Mucosa of rectum (tissue), 2 donors: Measurements from ENCODE around the gene RASSF5.
A peak's percentile ranks its signal among the peaks of the same experiment; 100 is the strongest.

Experiments
- H3K27ac ChIP-seq, 2 donors: one replicate each; pipeline ENCODE4 v1.7.0; 2013; ENCODE audit warnings: inconsistent platforms in 2 of 2, low read depth in 2 of 2, low read length in 2 of 2
- H3K27me3 ChIP-seq, 2 donors: one replicate each; pipeline ENCODE4 v1.7.0; 2013; ENCODE audit warnings: low read length in 2 of 2; ENCODE audit not compliant: control insufficient read depth in 2 of 2, insufficient read depth in 2 of 2
- H3K36me3 ChIP-seq, 2 donors: one replicate each; pipeline ENCODE4 v1.7.0; 2013; ENCODE audit warnings: low read length in 2 of 2; ENCODE audit not compliant: control insufficient read depth in 2 of 2, insufficient read depth in 2 of 2
- H3K4me1 ChIP-seq, 2 donors: one replicate each; pipeline ENCODE4 v1.7.0; 2013; ENCODE audit warnings: low read length in 2 of 2, mild to moderate bottlenecking in 1 of 2; ENCODE audit not compliant: control insufficient read depth in 2 of 2, insufficient read depth in 2 of 2
- H3K4me3 ChIP-seq, 2 donors: one replicate each; pipeline ENCODE4 v1.7.0; 2013; ENCODE audit warnings: low read length in 2 of 2
- H3K9ac ChIP-seq, 2 donors: one replicate each; pipeline ENCODE4 v1.7.0; 2013; ENCODE audit warnings: low read length in 2 of 2, low read depth in 1 of 2, mild to moderate bottlenecking in 1 of 2
- H3K9me3 ChIP-seq, 2 donors: one replicate each; pipeline ENCODE4 v1.7.0; 2013; ENCODE audit warnings: low read length in 2 of 2; ENCODE audit not compliant: control insufficient read depth in 2 of 2
- donor health status: healthy.
- donor health status: Normal muscosa, but diverticular disease.

The RASSF5 gene

DNA sequence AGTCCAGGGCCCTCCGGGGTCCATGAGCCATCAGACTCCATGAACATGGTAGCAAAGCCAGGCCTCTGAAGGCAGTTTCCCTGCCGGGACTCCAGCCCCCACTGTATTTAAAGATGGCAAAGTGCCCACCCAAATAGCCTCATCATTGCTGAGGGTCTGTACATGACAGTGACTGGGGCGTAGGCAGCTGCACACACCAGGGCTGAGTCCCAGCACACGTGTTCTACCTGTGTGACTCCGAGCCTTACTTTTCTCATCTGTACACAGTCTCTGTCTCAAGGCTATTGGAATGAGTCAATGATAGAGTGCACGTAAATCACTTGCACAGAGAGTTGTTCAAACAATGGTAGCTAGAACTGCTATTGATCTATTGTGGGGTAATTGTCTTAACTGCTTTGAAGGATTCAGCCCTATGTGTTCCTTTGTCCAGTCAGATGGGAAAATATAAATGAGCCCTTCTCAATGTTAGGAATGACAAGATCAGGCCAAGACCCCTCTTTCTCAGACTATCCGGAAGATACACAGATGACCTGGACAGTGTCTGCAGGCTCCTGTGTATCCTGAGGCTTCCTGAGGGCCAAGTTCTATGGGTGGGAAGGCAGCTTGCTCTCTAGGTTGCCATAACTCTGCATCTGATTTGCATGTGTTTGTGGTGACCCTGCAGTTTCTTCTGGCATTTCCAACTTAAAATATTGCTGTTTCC lies 48.9 kb downstream of the RASSF5 start:
- H3K9me3 ChIP-seq, result no peaks in the 10 kb centered on the region

DNA sequence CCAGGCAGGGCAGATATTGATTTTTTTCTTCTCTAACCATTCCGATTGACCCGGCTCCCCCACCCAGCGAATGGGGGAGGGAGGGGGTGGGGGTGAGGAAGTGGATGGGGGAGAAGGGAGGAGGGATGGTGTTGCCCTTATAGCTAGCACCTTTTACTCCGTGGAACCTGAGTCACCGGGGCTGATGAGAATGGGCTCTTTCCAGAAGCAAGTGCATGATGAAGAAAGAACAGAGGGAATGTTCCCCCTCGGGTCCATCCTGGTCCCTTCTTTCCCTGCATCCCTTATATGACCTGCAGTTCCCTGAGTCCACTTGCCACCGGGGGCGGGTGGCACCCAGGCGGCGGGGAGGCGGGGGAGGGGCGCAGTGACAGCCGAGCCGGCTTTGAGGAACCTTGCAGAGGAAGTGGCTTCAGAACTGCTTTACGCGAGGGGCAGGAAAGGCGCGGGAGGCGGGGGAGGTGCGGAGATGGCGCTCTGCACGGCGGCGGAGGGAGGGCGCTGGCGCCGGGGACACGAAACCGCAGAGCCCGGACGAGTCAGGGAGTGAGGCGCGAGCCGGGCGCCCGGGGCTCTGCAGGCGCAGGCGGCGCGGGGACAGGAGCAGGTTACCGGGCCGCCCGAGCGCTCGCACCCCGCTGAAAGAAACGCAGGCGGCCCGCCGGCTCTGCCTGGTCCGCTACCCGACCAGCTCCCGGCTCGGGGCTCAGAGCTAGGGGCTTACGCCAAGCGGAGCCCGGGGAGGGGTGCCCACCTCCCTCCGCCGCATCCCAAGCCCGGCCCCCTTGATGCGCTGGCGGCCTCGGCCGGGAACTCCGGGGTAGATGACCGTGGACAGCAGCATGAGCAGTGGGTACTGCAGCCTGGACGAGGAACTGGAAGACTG lies 49.7 kb downstream of the RASSF5 start:
- peak overlapping the region; percentile 70 to 72 for H3K9ac ChIP-seq
- no peaks in the 10 kb centered on the region for H3K9me3 ChIP-seq
- peak overlapping the region; percentile 67 to 83 for H3K4me3 ChIP-seq
- peaks cover 35 to 41% of the 10 kb centered on the region in 2 donors for H3K4me1 ChIP-seq
- H3K36me3 ChIP-seq, result no peaks in the 10 kb centered on the region
- peak overlapping the region; percentile 66 to 85 for H3K27ac ChIP-seq
- no peaks in the 10 kb centered on the region for H3K27me3 ChIP-seq

More for the DNA sequence above, 48.9 kb downstream of the RASSF5 start:
- H3K9ac ChIP-seq, result peak overlapping the region in 1 of 2 donors; percentile 34
- no peaks in the 10 kb centered on the region for H3K36me3 ChIP-seq
- peaks cover 31 to 39% of the 10 kb centered on the region in 2 donors for H3K4me1 ChIP-seq
- peak overlapping the region in 1 of 2 donors; percentile 35 for H3K27ac ChIP-seq
- H3K27me3 ChIP-seq, result no peaks in the 10 kb centered on the region
- peak overlapping the region in 1 of 2 donors; percentile 21 for H3K4me3 ChIP-seq

DNA sequence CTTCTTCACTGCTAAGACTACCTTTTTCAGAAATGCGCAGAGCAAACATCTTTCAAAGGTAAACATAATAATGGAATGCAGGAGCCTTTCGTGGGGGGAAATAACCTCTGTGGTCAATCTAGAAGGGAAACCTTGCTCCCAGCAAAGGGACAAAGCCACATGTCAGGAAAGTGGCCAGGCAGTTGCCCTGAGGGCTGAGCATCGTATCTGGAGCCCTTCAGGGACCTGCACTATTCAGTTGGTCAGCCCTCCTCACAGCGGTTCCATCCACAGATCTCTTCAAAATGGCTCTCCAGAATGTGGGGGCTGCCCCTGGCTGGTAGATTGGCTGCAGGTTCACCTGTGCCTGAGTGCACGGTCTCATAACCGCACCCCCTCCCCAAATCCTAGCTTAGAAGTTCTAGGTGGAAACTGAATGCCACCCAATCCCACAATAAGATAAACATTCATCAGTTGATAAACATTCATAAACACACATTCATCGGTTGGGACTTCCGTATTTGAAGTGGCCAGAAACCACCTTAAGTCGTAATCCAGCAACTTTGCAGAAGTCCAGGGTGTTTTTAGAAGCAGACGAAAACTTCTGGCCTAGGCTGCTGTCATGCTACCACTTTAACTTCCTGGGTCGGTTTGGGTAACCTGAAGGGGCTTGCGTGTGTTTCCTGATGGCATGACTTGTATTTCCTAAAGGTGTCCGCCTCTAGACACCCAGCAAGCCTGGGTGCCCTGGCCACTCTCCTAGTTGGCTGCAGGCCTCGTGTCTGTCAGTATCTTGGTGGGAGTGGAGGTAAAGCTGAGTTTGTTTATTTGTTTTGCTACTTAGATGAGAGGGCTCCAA lies 50.5 kb downstream of the RASSF5 start:
- Histone ChIP-seq H3K9me3 (no peaks in the 10 kb centered on the region), H3K27me3 (no peaks in the 10 kb centered on the region), H3K4me3 (peak overlapping the region; percentile 67 to 83), H3K4me1 (peaks cover 40 to 42% of the 10 kb centered on the region in 2 donors), H3K27ac (peak overlapping the region; percentile 66 to 85), H3K9ac (peak overlapping the region; percentile 70 to 72), H3K36me3 (no peaks in the 10 kb centered on the region)

DNA sequence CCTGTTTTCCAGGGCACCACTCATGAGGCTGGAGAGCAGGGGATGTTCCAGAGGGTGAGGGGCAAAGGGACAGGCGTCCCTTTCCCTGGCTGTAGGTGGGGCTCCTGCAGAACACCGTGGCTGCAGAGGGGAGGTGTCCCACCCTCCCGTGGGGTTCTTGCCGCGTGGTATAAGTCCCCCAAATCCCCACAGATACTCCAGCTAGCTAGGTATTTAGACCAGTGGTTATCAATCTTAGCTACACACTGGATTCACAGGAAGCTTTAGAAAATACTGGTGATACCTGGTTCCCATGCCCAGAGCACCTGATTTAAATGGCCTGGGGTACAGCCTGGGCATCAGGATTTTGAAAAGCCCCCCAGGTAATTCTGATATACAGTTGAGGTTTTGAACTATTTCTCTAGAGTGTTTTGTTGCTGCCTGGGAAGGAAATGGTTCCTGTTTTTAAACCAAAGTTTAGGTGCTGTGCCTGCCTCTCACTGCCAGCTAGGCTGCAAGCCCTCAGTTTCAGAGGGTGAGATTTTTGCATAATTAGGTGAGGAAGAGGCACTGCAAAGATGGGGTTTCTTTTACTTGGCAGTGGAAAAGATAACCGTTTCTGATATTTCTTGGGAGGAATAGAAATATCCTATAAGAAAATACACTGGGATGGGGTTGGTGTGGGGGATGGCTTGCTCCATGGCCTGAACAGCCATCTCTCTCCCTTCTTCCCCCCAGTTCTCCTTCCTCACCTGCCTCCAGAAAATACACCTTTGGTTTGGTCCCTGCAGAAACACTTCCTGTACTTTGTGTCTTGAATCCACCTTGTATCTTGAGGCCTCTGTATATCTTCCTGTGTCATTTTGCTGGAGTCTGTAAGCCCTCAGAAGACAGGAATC lies 51.7 kb downstream of the RASSF5 start:
- Histone ChIP-seq H3K4me3 (peak overlapping the region; percentile 67 to 83), H3K27me3 (no peaks in the 10 kb centered on the region), H3K9me3 (no peaks in the 10 kb centered on the region), H3K27ac (peak overlapping the region; percentile 66 to 85), H3K4me1 (peaks cover 46 to 50% of the 10 kb centered on the region in 2 donors), H3K36me3 (peaks cover 0 to 4% of the 10 kb centered on the region in 2 donors), H3K9ac (peak overlapping the region; percentile 70 to 72)

DNA sequence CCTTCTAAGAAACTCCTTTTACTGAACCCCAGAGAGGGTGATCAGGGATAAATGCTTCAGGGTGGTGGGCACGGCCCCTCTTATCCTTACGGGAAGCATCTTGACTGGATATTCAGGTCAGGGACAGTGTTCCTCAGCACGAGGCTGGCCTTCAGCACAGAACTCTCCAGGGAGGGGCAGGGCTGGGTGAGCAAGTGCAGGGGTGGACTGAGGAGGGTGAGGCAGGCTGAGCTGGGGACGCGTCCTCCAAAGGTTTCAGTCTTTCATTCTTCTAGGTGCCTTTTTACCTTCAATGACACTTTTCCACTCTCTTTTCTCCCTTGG lies 52.3 kb downstream of the RASSF5 start:
- Histone ChIP-seq H3K27me3 (no peaks in the 10 kb centered on the region), H3K4me3 (peak overlapping the region; percentile 5 to 83), H3K9ac (peak overlapping the region; percentile 70), H3K9me3 (no peaks in the 10 kb centered on the region), H3K36me3 (peaks cover 0 to 4% of the 10 kb centered on the region in 2 donors), H3K27ac (peak overlapping the region; percentile 46 to 85), H3K4me1 (peaks cover 46 to 56% of the 10 kb centered on the region in 2 donors)

DNA sequence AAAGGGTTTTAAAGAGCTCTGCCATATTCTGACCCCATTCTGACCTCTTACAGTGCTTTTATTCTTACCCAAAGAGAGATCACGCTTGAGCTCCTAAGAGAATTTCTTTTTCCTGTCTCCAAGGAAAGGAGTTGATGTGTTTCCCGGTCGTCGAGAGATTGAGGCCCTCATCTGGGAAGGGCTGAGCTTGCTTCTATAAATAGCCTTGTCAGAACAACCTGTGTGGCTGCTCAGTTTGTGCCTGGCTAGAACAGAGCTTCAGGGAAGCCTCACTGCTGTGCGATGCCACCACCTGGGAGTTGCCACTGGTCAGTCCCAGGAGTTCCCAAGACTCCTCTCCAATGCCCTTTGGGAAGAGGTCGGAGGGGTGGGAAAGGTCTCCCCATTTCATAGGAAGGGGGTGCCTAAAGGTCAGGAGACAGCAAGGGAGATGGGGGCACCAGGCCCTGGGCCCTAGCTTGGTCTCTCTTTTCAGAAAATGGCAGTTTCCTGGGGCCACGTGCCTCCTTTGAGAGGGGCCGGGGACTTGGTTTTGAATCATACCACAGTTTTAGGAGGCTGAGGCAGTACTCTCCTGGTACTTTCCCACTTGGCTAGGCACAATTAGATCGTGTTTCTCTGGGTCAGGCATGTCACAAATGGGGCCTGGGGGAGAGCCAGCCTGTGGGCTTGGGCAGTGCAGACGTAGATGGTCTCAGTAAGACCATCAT lies 52.8 kb downstream of the RASSF5 start:
- Histone ChIP-seq H3K9me3 (no peaks in the 10 kb centered on the region), H3K27ac (peak overlapping the region; percentile 46 to 85), H3K27me3 (no peaks in the 10 kb centered on the region), H3K4me3 (peak overlapping the region in 1 of 2 donors; percentile 83), H3K9ac (peak overlapping the region; percentile 70), H3K4me1 (peaks cover 46 to 58% of the 10 kb centered on the region in 2 donors), H3K36me3 (peaks cover 0 to 4% of the 10 kb centered on the region in 2 donors)

DNA sequence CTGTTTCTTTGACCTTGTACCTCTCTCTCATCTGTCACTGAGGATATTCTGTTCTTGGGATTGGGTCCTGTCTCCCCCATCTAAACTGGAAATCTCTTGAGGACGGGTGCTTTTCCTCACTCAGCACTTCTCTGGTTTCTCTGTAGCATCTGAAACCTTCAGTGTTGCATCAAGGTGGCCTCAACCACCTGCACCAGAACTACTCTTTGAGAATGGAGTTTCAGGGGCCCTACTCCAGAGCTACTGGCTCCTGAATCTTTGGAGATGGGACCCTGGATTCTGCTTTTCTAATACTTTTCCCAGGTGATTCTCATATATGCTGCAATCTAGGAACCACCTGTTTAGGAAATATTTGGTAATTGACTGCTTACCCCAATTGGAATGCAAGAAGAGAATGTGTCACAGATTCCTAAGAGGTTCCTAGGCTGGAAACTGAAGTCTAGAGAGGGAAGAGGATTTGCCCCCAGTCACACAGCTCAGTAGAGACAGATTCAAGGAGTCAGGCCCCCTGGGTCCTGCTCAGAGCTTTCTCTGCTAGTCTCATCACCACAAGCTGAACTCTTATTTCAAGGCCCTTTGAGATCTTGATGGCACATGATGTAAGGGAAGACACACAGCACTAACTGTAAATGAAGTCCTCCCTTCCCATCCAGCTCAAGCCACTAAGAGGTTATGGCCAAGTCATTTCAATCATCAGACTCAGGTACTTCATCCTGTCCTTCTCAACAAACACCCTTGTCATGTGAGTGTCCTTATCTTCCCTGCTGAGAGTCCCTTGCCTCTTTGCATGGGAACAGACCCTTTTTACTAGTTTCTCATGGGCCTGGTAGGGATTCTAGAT lies 56.3 kb downstream of the RASSF5 start:
- Histone ChIP-seq H3K27me3 (no peaks in the 10 kb centered on the region), H3K36me3 (peaks cover 0 to 4% of the 10 kb centered on the region in 2 donors), H3K9ac (peak overlapping the region in 1 of 2 donors; percentile 24), H3K27ac (peak overlapping the region in 1 of 2 donors; percentile 58), H3K9me3 (no peaks in the 10 kb centered on the region), H3K4me3 (peak overlapping the region in 1 of 2 donors; percentile 50), H3K4me1 (peaks cover 29 to 48% of the 10 kb centered on the region in 2 donors)

DNA sequence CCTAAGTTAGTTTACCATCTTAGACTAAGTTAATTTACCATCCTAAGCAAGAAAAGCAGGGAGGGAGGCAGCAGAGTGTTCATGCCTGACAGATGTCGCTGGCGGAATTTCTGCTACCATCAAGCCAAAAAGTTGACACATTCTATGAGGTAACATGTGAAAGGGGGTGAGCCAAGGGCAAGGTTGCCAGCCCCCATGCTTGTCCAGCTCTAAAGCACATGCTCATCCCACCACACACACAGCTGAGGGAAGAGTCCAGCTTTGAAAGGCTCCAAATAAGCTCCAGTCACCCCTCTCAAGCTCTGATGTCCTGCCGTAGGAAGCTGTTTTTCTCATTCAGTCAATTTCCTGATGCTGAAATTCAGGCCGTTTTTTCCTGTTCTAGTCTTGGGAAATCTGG lies 58.7 kb downstream of the RASSF5 start:
- Histone ChIP-seq H3K36me3 (peaks cover 0 to 4% of the 10 kb centered on the region in 2 donors), H3K9ac (no peak overlapping the region), H3K4me3 (no peak overlapping the region), H3K27ac (no peak overlapping the region), H3K4me1 (peaks cover 11 to 35% of the 10 kb centered on the region in 2 donors), H3K27me3 (no peaks in the 10 kb centered on the region), H3K9me3 (no peaks in the 10 kb centered on the region)
